GM12864 (cell line): ENCODE results near the gene CBX5.
A peak's percentile ranks its signal among the peaks of the same experiment; 100 is the strongest.

Source experiments
- DNase-seq: peaks from one replicate; pipeline ENCODE4 v3.0.0-alpha.2; 2011; ENCODE audit warnings: low read depth
- H3K4me3 ChIP-seq: 2 replicates; pipeline ENCODE4 v1.5.1; 2011; ENCODE audit warnings: mild to moderate bottlenecking, low read depth, low read length, control low read depth
- CTCF ChIP-seq: IDR thresholded peaks from 2 replicates; pipeline ENCODE4 v1.5.1; 2011; ENCODE audit warnings: low read depth, mild to moderate bottlenecking, moderate library complexity, low read length, control low read depth, inconsistent platforms; ENCODE audit errors: missing control alignments

CBX5 gene

GRCh38 chr12:54208591-54208990 is 71.3 kb downstream of the CBX5 start:
- no peak for TF ChIP-seq CTCF
- DNase-seq: no peak
- H3K4me3 ChIP-seq: no peak overlapping the region

GRCh38 chr12:54207539-54208294 is 72.2 kb downstream of the CBX5 start:
- no peak overlapping the region for H3K4me3 ChIP-seq
- no peak for DNase-seq
- peak; percentile 96 for TF ChIP-seq CTCF

GRCh38 chr12:54206791-54207190 is 73.1 kb downstream of the CBX5 start:
- no peak for DNase-seq
- H3K4me3 ChIP-seq: no peak overlapping the region
- no peak for TF ChIP-seq CTCF

- TF ChIP-seq CTCF: no peak
- no peak for DNase-seq
- no peak overlapping the region for H3K4me3 ChIP-seq
Observed at GRCh38 chr12:54204316-54204715, 75.6 kb downstream of the CBX5 start.

DNA sequence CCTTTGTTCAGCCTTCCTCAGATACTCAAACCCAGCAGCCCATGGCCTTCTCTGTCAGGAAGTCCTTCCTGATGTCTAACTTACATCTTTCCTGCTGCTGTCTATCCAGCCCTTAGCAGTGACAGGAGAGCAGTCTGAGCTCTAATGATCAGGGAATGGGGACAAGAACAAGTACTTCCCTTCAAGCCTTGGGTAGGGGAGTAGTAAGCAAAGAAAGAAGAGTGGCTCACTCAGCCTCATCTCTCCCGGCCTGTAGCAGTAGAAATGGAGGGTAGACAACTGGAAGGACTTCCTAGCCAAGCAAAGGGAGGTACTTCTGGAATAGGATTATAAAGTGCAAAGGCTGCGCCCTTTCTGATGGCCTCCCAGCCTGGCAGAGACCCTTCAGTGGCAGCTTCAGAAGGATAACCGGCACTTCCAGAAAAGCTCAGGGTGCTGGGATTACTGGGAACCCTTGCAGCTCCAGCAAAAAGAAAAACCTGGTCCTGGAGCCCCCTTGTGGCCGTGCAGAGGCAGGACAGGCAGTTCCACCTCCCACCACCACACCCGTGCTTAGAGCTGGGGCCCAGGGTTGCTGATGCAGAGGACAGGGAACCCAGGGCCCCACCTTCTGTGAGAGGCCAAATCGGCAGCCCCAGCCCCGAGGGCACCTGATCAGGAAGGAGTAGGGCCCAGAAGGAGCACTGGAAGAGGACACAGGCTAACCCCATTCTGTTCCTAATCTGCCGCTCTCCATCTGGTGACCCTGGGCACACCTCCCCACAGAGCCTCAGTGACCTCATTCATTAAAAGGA is 78.7 kb downstream of the CBX5 start:
- peak; percentile 99 for TF ChIP-seq CTCF
- no peak for DNase-seq
- H3K4me3 ChIP-seq: no peak overlapping the region

DNA sequence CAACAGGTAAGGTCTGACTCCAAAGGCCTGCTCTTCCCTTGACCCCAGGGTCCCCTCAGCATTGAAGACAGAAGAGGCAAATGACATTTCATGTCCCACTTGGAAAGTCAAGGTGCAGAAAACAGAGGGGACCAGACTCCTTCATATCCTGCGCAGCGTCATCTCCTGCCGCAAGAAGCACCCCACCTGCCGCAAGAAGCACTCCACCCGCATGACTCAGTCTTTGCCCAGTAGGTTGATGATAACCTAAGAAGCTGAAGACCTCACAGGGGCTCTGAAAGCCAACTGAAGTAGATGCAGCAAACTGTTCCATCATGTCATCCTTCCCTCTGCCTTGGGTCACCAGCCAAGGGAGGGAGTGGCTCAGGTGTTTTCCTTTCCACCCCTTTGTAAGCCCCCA is 79.5 kb downstream of the CBX5 start:
- DNase-seq: no peak
- TF ChIP-seq CTCF: no peak

More for the DNA sequence above, 79.5 kb downstream of the CBX5 start:
- H3K4me3 ChIP-seq: no peak overlapping the region
